ENCODE results near the gene FAM221A.

DNA sequence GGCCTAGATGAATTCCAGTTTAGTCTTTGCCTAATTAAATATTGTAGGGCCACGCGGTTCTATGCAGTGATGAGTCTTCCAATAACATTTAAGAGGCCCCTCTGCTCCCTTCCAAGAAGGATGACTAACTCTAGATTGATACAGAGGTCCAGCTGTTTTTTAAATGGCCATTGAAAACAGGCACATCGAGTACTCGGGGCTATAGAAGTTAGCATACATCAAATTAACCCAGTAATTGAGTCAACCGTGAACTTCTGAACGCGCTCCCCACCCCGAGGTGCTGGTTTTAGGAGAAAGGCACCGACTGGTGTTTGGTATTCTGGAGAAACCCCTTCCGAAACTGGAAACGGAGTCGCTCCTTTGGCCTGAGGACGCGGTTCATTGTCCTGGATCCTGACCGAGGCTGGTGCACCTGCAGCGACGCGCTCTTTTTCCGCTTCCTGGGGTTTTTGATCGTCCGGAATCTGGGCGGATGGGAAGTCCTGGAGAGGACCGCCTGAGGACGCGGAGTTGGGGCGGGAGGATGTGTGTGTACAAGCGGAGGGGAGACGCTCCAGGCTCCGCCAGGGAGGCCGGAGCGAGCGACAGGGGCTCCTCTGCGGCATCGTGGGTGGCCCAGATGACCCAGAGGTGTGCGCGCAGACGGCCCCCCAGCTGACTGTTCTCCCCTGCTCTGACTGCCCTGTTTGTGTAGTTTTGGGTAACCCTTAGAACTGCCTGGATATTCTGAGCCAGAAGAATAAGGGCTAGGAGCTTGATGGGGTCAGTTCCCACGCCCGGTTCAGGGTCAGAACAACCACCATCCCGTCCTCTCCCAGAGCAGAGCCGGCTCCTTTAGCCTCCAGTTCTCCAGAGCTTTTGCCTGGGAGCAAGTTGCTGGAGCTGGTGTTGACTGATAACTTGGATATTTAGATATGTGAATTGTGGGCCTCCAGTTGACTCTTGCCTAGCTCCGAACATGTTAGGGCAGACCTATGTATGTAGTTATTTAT, 711 bp downstream of the FAM221A start:
- TF ChIP-seq RARB (CRISPR knock-in tag; IDR thresholded peaks at IDR 0.05) (no peak), CSDC2 (CRISPR knock-in tag; IDR thresholded peaks at IDR 0.05) (no peak), ZFP3 (CRISPR knock-in tag; IDR thresholded peaks at IDR 0.05) (no peak), PPARA (CRISPR knock-in tag; IDR thresholded peaks at IDR 0.05; ENCODE audit: borderline replicate concordance) (no peak), ZNF70 (CRISPR knock-in tag; IDR thresholded peaks at IDR 0.05) (no peak), ZFP30 (CRISPR knock-in tag; IDR thresholded peaks at IDR 0.05) (no peak), TOX (CRISPR knock-in tag; IDR thresholded peaks at IDR 0.05; ENCODE audit: borderline replicate concordance) (no peak), BACH2 (CRISPR knock-in tag; IDR thresholded peaks at IDR 0.05; ENCODE audit: borderline replicate concordance) (no peak), TCF4 (CRISPR knock-in tag; IDR thresholded peaks at IDR 0.05; ENCODE audit: borderline replicate concordance) (no peak), ESRRG (CRISPR knock-in tag; IDR thresholded peaks at IDR 0.05) (no peak)
- TF ChIP-seq, protein P1, sequence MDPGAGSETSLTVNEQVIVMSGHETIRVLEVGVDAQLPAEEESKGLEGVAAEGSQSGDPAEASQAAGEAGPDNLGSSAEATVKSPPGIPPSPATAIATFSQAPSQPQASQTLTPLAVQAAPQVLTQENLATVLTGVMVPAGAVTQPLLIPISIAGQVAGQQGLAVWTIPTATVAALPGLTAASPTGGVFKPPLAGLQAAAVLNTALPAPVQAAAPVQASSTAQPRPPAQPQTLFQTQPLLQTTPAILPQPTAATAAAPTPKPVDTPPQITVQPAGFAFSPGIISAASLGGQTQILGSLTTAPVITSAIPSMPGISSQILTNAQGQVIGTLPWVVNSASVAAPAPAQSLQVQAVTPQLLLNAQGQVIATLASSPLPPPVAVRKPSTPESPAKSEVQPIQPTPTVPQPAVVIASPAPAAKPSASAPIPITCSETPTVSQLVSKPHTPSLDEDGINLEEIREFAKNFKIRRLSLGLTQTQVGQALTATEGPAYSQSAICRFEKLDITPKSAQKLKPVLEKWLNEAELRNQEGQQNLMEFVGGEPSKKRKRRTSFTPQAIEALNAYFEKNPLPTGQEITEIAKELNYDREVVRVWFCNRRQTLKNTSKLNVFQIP (CRISPR knock-in tag; IDR thresholded peaks at IDR 0.05; ENCODE audit: borderline replicate concordance, low read depth): no peak
- TF ChIP-seq, protein P2, sequence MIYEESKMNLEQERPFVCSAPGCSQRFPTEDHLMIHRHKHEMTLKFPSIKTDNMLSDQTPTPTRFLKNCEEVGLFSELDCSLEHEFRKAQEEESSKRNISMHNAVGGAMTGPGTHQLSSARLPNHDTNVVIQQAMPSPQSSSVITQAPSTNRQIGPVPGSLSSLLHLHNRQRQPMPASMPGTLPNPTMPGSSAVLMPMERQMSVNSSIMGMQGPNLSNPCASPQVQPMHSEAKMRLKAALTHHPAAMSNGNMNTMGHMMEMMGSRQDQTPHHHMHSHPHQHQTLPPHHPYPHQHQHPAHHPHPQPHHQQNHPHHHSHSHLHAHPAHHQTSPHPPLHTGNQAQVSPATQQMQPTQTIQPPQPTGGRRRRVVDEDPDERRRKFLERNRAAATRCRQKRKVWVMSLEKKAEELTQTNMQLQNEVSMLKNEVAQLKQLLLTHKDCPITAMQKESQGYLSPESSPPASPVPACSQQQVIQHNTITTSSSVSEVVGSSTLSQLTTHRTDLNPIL (CRISPR knock-in tag; IDR thresholded peaks at IDR 0.05; ENCODE audit: low read depth): no peak
- TF ChIP-seq, protein P3, sequence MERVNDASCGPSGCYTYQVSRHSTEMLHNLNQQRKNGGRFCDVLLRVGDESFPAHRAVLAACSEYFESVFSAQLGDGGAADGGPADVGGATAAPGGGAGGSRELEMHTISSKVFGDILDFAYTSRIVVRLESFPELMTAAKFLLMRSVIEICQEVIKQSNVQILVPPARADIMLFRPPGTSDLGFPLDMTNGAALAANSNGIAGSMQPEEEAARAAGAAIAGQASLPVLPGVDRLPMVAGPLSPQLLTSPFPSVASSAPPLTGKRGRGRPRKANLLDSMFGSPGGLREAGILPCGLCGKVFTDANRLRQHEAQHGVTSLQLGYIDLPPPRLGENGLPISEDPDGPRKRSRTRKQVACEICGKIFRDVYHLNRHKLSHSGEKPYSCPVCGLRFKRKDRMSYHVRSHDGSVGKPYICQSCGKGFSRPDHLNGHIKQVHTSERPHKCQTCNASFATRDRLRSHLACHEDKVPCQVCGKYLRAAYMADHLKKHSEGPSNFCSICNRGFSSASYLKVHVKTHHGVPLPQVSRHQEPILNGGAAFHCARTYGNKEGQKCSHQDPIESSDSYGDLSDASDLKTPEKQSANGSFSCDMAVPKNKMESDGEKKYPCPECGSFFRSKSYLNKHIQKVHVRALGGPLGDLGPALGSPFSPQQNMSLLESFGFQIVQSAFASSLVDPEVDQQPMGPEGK (CRISPR knock-in tag; IDR thresholded peaks at IDR 0.05; ENCODE audit: borderline replicate concordance): no peak

Data from SK-N-SH treated with all-trans-retinoic acid at 6 μM for 48 hours (cell line).